HG03442 (cell line): ENCODE measurements around the gene ACOX2.

Experiments used
- ATAC-seq: cut with Tn5 transposase; IDR thresholded peaks from one replicate; pipeline ENCODE4 v1.9.1; 2021; ENCODE audit warnings: mild to moderate bottlenecking, moderate library complexity; ENCODE audit not compliant: unreplicated experiment

Gene ACOX2

DNA sequence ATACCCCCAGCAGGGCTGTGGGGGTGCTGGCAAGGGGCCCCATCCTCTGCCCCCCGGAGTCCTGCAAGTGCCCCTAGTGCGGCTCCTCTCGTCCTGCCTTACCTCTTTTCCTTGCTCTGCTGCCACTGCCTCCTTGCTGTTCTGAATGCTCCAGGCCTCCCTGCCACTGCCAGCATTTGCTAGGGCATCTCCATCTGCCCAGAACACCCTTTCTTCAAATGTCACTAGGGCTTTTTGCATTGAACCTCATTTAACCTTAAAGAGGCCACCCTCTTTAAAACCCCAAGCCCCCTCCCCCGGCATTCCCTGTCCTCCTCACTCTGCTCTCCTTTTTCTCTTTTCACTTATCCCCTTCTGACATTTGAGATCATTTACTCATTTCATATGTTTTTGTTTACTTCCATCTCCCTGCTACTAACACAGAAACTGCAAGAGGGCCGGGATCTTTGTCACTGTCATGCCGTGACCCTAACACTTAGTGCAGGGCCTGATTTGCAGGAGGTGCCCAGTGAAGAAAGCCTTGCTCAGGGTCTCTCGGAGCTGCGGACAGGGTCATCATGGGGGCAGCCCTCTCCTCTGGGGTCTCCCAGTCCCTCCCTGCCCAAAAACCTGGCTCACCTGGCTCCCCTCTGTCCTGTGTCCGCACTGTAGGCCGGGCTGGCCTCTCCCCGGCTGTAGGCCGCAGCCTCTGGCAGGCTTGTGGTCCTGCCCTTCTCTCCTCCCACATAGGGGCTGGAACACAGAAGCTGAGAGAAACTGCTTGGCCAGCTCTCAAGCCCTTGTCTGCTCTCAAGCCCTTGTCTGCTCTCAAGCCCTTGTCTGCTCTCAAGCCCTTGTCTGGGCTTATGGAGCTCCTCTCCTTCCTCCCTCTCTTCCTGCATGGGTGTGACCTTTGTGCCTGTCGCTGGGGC lies at the start of gene ACOX2:
Gene ACOX2, minus strand, starts transcription at position 690 of the 911 bp plus-strand sequence. CDS start 2,084 bp downstream, outside the sequence.
- ATAC-seq = no peak

GRCh38 chr3:58585994-58586393 lies 49.0 kb upstream of the ACOX2 start:
- no peak for ATAC-seq

GRCh38 chr3:58585005-58585786 lies 48.2 kb upstream of the ACOX2 start:
- ATAC-seq = peak; percentile 86

- no peak for ATAC-seq
These were observed 47.7 kb upstream of the ACOX2 start for GRCh38 chr3:58584690-58585004.

DNA sequence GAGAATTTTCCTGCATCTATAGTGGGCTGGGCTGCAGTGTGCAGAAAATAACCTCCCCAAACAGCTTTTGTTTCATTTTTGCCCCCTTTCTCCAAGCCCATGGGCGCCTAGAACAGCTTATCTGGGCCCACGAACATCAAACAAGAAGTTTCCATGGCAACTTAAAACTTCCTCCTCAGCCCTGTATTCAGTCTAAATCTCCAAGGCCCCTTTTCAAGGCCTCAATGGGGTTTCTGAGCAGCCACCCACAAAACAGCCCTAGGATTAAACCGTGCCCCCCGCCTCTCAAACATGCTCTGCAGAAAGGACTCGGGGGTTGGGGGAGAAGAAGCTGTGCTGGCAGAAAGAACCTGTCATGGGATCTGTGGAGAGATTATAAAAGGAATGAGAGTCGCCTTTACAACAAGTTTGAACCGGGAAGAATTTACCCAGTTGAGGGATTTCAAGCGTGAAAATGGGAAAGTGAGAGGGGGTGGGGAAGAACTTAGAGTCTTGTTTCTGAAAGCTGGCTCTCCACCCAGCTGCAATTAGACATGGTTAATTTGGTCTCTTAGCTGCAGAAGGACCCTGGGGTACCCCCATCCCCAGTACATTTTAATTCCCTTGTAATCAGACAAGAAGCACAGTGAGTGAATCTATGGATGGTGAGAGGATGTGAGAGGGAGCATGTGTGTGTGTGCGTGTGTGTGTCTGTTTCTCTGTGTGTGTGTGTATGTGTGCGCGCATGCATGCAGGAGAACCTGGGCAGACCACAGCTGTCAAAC lies 44.5 kb upstream of the ACOX2 start:
- no peak for ATAC-seq

- no peak for ATAC-seq
These were observed 43.9 kb upstream of the ACOX2 start for GRCh38 chr3:58580826-58581327.

- no peak for ATAC-seq
These were observed 41.9 kb upstream of the ACOX2 start for GRCh38 chr3:58578873-58579272.

DNA sequence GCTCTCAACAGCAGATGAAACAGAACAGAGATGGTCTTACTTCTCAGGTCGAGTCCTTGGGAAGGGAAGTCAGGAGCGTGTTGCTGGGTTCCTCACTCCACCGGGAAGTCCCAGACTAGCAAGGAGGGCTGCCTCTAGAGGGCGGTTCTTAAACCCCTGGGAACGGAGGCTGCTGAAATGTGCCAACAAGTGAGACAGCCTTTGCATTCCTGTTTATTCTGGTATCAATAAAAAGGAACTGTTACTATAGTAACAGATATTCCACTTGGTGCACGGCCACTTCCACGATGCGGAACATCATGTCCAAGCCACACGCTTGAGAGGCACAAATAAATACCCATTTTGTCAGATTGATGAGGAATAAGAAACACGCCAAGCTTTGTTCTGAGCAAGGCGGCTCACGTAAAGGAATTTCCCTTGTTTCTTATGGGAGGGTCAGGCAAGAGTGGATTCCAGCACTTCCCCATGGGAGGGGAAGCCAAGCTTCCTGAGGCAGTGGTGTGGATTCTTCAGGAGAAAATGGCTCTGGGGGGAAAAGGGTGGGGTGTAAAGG lies 40.4 kb upstream of the ACOX2 start, which contains the start of gene FAM107A:
Gene FAM107A, minus strand, starts transcription at position 123 of the 553 bp plus-strand sequence. CDS start 7,531 bp downstream, outside the sequence.
- ATAC-seq = no peak

- ATAC-seq = no peak
These were observed 39.7 kb upstream of the ACOX2 start for GRCh38 chr3:58576716-58577115.

DNA sequence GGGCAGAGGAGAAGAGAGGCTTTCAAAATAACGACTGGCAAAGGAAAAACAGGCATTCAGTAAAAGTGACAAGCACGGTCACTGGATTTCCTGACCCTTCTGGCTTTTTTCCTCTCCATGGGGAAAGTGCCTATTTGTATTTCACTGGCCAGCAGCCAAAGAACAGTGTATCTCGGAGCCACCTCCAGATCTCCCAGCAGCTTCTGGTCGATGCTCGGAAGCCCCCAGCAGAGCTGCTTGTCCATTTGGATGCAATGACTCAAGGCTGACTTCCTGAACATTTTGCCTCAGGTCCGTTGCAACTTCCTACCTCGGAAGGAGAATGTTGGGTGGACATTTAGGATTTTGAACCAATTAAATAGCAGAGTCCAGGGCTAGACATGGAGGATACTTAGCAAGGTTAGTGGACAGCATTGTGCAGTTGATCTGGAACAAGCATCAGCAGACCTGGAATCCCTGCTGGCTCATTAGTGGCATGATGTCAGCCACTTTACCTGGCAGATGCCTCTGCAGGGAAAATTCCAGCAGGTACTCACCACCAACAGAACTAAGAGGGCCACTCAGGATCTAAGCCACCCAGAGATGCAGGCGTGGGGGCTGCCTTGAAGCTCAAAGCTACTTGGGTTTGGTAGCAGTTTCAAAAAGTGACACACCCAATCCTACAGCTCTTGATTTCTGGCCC lies 39.1 kb upstream of the ACOX2 start:
- ATAC-seq = no peak

DNA sequence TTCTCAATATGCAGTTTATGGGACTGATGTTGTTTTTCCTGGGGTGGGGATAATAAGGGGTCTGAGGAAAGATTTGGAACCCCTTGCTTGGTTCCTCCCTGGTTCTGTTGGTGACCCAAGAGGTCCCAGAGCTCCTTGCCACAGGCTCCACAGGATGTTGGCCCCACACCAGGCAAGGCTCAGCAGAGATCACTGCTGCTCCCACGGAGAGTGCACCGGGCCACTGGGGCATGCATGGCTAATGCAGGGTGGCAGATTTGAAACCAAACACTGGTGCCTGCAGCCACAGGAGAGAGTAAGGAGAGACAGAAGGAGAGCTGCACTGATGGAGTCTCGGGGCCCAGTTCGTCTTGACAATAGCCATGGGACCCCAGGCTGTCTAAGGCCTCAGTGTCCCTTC lies 37.7 kb upstream of the ACOX2 start:
- no peak for ATAC-seq

GRCh38 chr3:58574106-58574505 lies 37.1 kb upstream of the ACOX2 start:
- ATAC-seq = no peak

GRCh38 chr3:58573640-58574039 lies 36.6 kb upstream of the ACOX2 start:
- ATAC-seq = no peak

DNA sequence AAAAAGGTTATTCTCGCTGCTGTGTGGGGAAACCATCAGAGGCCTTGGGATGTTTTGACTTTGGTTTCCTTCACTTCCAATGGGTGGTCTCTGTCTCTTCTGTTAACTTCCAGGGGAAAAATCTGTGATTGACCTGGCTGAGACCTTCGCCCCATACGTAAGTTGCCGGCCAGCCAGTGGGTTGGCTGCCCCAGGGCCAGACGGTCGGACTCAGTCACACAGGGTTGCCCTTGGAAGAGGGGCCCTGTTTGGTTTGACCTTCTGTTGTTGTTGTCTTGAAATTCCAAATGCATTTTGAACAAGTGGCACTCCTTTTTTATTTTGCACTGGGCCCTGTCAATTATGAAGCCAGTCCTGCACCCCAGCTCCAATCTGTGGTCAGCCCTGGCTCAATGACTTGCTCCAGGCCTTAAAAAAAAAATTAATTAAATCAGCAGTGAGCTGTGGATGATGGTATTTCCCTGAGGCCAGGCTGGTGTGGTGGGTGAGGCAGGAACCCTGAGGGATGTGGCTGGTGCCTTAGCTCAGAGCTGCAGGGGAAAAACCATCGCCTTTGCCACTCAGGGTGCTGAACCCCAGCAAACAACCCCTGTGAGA lies 35.7 kb upstream of the ACOX2 start:
- ATAC-seq = no peak

GRCh38 chr3:58572013-58572633 lies 35.1 kb upstream of the ACOX2 start:
- ATAC-seq = no peak

DNA sequence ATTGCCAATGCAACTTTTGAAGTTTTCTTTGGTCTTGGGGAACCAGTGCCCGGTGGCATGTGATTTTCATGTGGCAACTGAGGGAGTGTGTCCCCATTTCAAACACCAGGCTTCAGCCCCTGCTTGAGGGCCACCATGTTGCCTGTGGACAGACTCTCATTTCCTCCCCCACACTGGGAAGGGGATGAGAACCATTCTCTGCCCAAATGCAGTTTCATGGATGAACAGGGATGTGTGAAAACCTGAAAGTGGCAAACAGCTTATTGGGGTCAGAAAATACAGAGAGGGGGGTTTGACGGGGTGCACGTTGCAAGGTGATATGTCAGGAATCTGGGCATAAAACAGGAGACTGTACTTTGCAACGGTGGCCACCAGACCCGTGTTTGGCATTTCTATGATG lies 33.9 kb upstream of the ACOX2 start:
- ATAC-seq = no peak

DNA sequence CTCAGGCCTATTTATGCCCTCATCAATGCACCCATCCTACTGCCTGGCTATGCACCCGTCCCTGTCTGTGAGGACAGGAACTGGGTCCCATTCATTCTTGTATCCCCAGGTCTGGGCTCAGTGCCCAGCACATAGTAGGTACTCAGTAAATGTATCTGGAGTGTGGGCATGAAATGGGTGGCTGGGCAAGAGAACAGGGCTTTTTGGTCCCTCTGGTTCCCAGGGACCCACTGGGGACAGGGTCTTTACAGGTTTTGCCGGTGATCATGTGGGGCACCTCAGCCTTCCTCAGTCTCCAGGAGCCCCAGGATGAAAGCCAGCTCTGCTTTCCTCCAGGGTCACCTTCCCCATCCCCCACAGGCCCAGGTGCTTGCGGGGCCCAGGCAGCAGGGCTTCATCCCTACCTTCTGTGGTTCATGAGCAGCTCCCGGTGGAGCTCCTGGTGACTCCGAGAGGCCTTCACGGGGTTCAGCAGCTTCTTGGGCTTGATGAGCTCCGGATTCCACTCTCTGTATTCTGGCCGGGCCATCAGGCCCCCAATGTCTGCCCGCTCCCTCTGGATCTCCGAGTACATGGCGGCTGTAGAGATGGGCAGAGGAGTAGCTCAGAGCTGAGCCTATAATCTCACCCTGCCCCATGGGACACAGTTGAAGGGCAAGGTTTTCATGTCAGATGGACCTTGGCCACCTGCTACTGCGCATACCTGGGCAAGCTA lies 32.5 kb upstream of the ACOX2 start:
- no peak for ATAC-seq

DNA sequence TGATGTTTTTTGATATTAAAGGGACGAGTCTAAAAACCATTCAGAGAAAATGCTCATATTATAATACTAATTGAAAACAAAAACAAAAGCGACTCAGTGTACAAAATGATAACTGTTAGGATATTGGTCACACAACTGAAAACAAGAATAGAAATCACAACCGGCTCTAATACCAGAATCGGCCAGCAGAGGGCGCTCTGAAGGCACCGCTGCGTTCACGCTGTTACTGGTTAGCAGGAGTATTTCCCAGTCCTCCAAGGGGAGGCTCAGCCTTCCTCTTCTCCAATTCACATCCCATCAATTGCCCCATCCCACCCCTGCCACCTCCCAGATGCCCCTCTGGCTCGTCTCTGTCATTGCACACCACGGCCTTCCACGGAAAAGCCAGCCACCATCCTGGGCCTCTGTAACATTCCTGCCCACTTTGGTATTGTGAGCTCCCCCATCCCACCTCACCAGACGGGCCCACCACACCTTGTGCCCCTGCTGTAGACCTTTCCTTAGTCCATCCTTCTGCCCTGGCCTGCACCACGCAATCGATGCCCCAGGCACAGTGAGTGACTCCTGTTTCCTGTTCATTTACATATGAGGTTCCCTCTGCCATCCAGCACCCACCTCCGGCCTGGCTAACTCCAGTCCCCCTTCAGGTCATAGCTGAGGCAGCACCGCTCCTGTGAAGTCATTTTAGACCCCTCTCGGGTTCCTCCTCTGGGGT lies 31.7 kb upstream of the ACOX2 start:
- ATAC-seq = no peak
